Left colon (tissue), 2 donors: Measurements from ENCODE around the gene LIPK. TPM values are rescaled to one million over a fixed set of nuclear protein-coding genes. Genes with fewer than 3 reads are reported as not detected.
"Not testable (repeated sequence)": the region's sequence is repeated elsewhere in the genome, so short reads cannot be mapped to it uniquely, and the experiment has no call there.

Experiments
- ATAC-seq: fragments of 200-7000 bp; cut with Tn5 transposase; one replicate; pipeline ENCODE4 v1.9.1; 2020; ENCODE audit warnings: mild to moderate bottlenecking, moderate library complexity
- DNase-seq, 2 donors: peaks; one replicate each; pipeline ENCODE4 v3.0.0-alpha.2; 2020
- intact Hi-C, 2 donors: fragments of 100-400 bp; cut with DNase I in 1 of 2; cut with micrococcal nuclease in 1 of 2; formaldehyde crosslinking; loops; one replicate each; pipeline versions ENCODE4 v1.11.2 to v1.14.0; 2022; cut with DNase I, micrococcal nuclease
- total RNA-seq, 2 donors: library from RNA; stranded (reverse); fragmentation: NEBNext Ultra II Directional; extraction: Animal tissue kit (Norgen Biotek cat#: 25700); gene quantifications; one replicate each; pipeline ENCODE4 v1.2.1, GENCODE V29; 2021
- donor health status: DM: no; HTN: no; CAD: no.
- donor health status: DM: yes; HTN: yes; CAD: no.

The LIPK gene
- total RNA-seq, 2 donors from 2014 or later: not detected

DNA sequence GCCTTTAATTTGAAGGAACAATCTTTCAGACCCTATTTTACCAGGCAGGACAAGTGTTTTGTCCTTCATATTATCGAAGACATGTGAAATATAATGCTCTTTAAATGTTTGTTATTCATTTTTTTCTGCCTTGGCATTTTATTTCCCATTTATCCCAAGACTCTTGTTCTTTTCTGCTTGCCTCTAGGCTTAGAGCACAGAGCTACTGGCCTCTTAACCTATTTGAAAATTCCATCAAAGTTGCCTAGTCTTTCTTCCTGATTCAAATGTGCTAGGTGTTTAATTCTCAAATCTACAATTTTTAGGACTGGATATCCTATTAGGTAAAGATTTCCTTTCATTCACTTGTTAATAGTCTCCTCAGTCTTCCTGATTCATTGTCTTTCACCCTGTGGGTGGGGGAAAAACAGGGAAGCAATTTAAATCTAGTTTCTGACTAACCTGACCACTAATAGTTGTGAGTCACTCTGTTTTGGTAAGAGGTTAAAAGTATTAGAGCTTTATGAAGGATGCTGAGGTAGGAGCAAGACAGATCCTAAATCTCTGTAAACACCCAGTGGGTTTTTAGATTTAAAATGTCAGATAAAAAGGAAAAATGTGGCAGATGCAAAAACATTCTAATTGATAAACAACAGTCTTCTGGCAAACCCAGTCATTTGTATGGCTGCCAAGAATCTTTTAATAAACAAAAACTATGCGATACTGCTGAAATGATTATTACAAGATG lies 1.5 kb downstream of the LIPK start:
- no peak for ATAC-seq
- intact Hi-C loops: no loop called here
- no peak for DNase-seq

GRCh38 chr10:88709361-88709760 lies 3.3 kb downstream of the LIPK start:
- intact Hi-C loops, ATAC-seq, DNase-seq: not testable (repeated sequence)

- ATAC-seq: no peak
- intact Hi-C loops: no loop called here
- DNase-seq: no peak
Observed at GRCh38 chr10:88715517-88715916, 9.5 kb downstream of the LIPK start.

GRCh38 chr10:88721392-88721791 lies 15.3 kb downstream of the LIPK start:
- ATAC-seq (no peak), DNase-seq (no peak)
- intact Hi-C loops: no loop called here

DNA sequence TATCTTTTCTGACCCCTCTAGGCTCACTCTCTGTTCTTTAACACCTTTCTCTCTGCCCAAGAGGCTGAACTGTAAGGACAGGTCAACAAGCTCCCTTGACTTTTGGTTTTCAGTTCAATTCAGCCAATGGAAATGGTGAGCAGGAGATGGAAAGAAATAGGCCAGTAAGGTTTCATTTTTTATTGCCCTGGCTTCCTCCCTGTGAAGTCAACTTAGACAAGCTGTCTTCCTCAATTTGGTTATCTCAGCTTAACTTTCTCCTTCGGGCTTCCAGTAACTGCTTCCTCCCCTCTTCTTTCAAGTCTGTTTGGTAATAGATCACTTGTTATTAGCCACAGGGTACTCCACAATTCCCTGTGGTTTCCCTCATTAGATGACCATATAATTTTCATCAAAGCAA lies 19.7 kb downstream of the LIPK start:
- intact Hi-C loops: no loop called here
- no peak for DNase-seq
- no peak for ATAC-seq

DNA sequence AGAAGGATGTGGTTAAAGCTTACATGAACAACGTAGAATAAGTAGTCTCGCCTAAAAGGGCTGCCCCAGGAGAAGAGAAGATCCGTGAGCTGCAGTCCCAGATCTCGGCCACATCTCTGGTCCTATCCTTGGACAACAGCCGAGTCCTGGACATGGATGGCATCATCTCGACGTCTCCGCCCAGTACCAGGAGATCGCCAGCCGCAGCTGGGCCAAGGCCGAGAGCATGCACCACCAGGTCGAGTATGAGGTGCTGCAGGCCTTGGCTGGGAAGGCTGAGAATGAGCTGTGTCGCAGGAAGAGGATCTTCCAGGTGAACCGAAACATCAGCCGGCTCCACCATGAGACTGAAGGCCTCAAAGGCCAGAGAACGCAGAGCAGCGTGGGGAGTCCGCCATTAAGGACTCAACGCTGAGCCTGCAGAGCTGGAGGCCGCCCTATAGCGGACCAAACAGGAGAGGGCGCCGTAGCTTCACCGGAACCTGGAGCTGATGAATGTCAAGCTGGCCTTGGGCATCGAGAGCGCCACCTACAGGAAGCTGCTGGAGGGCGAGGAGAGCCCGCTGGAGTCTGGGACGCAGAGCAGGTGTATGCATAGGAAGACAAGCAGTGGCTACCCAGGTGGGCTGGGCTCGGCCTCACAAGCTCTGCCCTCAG lies 22.2 kb downstream of the LIPK start:
- ATAC-seq (no peak), DNase-seq (peak in 1 of 2 donors; percentile 13)
- intact Hi-C loops: no loop called here

DNA sequence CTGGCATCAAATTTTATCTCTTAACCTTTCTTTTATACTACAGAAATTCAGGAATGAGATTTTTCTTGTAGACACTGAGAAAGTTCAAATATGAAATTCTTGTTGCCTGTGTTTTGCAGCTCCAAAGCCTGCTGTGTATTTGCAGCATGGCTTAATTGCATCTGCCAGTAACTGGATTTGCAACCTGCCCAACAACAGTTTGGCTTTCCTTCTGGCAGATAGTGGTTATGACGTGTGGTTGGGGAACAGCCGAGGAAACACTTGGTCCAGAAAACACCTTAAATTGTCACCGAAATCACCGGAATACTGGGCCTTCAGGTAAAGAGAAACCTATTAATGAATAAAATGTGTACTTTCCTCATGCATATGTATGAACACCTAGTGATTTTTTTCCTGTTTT lies 24.8 kb downstream of the LIPK start:
- ATAC-seq: peak; percentile 73
- no peak for DNase-seq
- intact Hi-C loops: no loop called here

DNA sequence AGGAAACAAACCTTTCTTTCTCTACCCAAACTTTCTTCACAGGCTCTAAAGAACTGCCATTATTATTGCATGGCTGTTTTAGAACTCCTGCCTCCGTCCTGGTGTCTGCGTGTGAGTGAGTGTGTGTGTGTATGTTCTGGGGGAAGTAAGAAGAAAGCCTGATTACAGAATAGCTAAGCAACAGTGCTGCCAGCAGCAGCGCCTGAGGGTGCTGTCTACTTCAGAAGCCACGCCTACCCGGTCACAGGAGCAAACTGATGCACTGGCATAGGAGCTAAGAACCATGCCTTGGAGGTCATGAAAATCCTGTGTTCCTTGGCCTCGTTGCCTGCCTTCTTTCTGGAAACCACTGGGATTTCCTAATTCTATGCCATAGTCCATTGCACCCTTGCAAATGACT lies 25.2 kb downstream of the LIPK start:
- intact Hi-C loops: no loop called here
- ATAC-seq (peak; percentile 96), DNase-seq (peak; percentile 29 to 54)

GRCh38 chr10:88733215-88733614 lies 27.2 kb downstream of the LIPK start:
- intact Hi-C loops: no loop called here
- ATAC-seq (no peak), DNase-seq (no peak)

DNA sequence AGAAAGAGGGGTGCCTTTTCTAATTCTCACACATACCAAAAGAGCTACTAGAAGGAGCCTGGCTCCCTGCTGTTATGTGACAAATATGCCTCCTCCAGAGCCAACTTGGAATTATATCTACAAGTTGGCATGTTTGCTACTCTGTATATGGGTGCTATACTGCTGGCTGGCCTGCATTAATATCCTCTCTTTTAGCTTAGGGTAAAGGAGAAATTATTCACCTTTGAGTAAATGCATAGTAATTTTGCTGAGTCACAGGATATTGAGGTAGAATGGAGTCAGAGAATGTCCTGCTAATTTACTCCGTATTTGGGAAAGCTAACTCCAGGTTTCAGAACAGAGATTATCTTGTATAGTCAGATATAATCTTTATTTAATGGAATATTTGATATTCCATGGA lies 29.6 kb downstream of the LIPK start:
- DNase-seq (no peak), ATAC-seq (no peak)
- intact Hi-C loops: no loop called here

DNA sequence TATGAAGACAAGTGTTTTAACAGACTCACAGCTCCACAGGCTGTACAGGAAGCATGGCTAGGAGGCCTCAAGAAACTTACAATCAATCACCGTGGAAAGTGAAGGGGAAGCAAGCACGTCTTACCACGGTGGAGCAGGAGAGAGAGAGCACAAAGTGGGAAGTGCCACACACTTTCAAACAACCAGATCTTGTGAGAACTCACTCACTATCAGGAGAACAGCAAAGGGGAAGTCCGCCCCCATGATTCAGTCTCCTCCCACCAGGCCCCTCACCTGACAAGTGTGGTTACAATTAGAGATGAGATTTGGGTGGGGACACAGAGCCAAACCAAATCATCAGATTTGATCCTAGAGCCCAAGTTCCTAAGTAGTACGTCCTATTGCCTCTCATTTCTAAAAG lies 35.9 kb downstream of the LIPK start:
- ATAC-seq, DNase-seq, intact Hi-C loops: not testable (repeated sequence)

DNA sequence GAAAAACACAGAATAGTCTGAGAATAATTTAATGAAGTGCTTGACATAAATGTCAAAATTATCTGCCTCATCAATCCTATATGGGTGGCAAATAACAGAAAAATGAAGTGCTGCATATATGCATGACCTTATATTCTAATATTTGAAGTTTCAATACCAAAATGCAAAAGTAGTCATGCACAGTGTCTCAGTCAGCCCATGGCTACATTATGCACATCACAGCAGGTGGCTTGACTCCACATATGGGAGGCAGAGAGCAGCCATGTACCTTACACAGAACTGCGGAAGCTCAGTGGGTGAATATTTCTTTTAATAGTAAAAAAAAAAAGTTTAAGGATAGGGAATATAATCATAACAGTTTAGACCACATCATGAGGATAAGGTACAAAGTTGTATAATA lies 36.4 kb downstream of the LIPK start:
- intact Hi-C loops: no loop called here
- ATAC-seq (no peak), DNase-seq (no peak)

DNA sequence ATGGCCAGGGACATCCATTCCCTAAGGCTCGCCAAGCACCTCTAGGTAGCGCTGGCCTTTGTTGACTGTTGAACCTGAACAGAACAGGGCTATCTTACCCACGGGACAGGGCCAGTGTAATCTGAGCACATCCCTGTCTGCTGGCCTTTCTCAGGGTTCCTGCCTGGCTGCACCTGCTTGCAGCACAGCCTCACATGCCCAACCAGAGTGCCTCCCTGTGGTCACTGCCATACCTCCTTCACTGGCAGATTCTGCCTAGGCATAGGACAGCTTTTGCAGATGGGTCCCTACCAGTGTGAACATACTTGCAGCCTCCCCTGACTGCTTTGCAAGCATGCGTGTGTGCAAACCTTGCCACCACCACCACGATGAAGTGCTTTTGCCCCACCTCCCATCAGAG lies 38.0 kb downstream of the LIPK start:
- DNase-seq (peak in 1 of 2 donors; percentile 25), ATAC-seq (peak; percentile 82)
- intact Hi-C loops: no loop called here

DNA sequence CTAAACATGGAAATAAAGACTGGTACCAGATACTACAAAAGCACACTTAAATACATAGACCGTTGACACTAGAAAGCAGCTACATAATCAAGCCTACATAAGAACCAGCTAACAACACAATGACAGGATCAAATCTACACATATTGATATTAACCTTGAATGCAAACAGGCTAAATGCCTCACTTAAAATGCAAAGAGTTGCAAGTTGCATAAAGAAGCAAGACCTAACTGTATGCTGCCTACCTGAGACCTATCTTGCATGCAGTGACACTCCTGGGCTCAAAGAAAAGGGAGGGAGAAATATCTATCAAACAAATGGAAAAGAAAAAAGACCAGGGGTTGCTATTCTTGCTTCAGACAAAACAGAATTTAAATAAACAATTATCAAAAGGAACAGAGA lies 39.6 kb downstream of the LIPK start:
- DNase-seq (no peak), ATAC-seq (no peak)
- intact Hi-C loops: no loop called here

- intact Hi-C loops: no loop called here
- no peak for DNase-seq
- no peak for ATAC-seq
Observed at GRCh38 chr10:88754287-88754686, 48.2 kb downstream of the LIPK start.

GRCh38 chr10:88755753-88756152 lies 49.7 kb downstream of the LIPK start:
- no peak for DNase-seq
- no peak for ATAC-seq
- intact Hi-C loops: no loop called here

DNA sequence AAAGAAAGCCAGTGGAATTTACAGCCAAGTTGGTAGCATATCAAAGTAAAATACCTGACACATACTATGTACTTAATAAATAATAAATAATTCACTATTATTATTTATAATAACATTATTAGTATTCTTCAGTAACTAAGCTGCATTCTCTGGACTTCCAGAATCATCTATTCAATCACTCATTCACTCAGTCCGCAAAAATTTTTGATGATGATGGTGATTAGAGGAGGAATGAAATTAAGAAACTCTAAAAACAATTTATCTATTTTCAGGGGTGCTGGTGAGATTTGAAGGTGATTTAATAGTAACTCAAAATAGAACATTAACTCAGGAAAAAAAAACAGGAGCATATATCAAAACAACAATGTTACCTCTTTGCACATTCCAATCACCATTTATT lies 50.6 kb downstream of the LIPK start:
- intact Hi-C loops: no loop called here

GRCh38 chr10:88759366-88760101 lies 53.5 kb downstream of the LIPK start, which contains the start of gene LIPN:
LIPN (plus strand) TSS chr10:88760020; CDS start chr10:88761406, 1,386 bp downstream.
- intact Hi-C loops: no loop called here
- DNase-seq: no peak
- peak; percentile 52 for ATAC-seq

More for the DNA sequence above, 50.6 kb downstream of the LIPK start:
- no peak for DNase-seq
- no peak for ATAC-seq

DNA sequence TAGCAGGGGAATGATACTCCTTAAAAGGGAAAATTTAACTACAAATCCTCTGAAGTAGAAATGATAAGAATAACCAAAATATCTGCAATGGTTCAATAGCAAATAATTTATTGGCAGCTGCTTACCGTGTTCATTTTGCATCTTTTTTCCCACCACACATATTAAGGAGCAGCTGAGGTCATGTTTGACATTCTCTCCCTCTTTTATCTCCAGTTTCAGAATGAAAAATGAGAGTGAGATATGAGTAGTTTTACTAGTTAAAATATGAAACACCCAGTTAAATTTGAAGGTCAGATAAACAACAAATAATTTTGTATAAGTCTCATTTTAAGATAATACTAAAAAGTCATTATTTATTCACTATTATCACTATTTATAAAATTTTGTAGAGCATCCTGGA lies 56.9 kb downstream of the LIPK start:
- intact Hi-C loops: no loop called here
- DNase-seq (no peak), ATAC-seq (no peak)

- intact Hi-C loops: no loop called here
- no peak for ATAC-seq
- no peak for DNase-seq
Observed at GRCh38 chr10:88763441-88763840, 57.4 kb downstream of the LIPK start.
